Endothelial cell of umbilical vein (primary cell): ENCODE measurements around the gene LACTB. TPM values are rescaled to one million over a fixed set of nuclear protein-coding genes. Genes with fewer than 3 reads are reported as not detected.

Experiments used
- BruUV-seq: library from RNA; stranded (reverse); fragments of 400-500 nt; replicated peaks from 2 replicates; lab custom pipeline; 2021; lab: Mats Ljungman, UMichigan
- CTCF ChIA-PET: fragments of 300-600, 350-600 bp; sonication (Branson Sonifier 250); formaldehyde crosslinking; loops from one replicate; lab custom pipeline; 2021; ENCODE audit warnings: antibody characterized with exemption, inconsistent platforms; lab: Charles Lee
- POLR2A ChIA-PET: fragments of 300-600, 350-600 bp; sonication (Branson Sonifier 250); formaldehyde crosslinking; loops from one replicate; lab custom pipeline; 2021; ENCODE audit warnings: antibody characterized with exemption, inconsistent platforms; lab: Charles Lee
- DNase-seq: peaks from one replicate; pipeline ENCODE4 v3.0.0-alpha.2; 2011; ENCODE audit warnings: low read depth, low spot score
- FAIRE-seq: peaks from 2 replicates; lab custom pipeline; 2011; peaks lifted over from hg19 to GRCh38; lab: Jason Lieb, UNC
- H2AFZ ChIP-seq: 2 replicates; pipeline ENCODE4 v1.6.0; 2012; ENCODE audit warnings: low read depth, low read length, control low read depth, inconsistent platforms
- H3K27ac ChIP-seq: 2 replicates; pipeline ENCODE4 v1.5.1; 2011; ENCODE audit warnings: low read depth, mild to moderate bottlenecking, control low read depth, low read length, moderate library complexity; ENCODE audit not compliant: insufficient read depth
- H3K27me3 ChIP-seq, 2 experiments: 2 replicates each; pipeline versions ENCODE4 v1.6.0 to v1.6.1; 2011; ENCODE audit warnings: low read length in 2 of 2, mixed read lengths in 1 of 2; ENCODE audit not compliant: control insufficient read depth in 2 of 2, insufficient read depth in 2 of 2
- H3K36me3 ChIP-seq, 2 experiments: 2 replicates in 1 of 2; 3 replicates in 1 of 2; pipeline ENCODE4 v1.5.1; 2011; ENCODE audit warnings: low read length in 2 of 2, mild to moderate bottlenecking in 1 of 2, moderate library complexity in 1 of 2; ENCODE audit not compliant: control insufficient read depth in 2 of 2, insufficient read depth in 2 of 2; ENCODE audit errors: extremely low read depth in 1 of 2
- H3K4me1 ChIP-seq: 3 replicates; pipeline ENCODE4 v1.5.1; 2011; ENCODE audit warnings: mild to moderate bottlenecking, low read length; ENCODE audit not compliant: control insufficient read depth, insufficient read depth; ENCODE audit errors: extremely low read depth
- H3K4me2 ChIP-seq: 2 replicates; pipeline ENCODE4 v1.6.1; 2011; ENCODE audit warnings: low read length, control low read depth, mixed read lengths; ENCODE audit not compliant: insufficient read depth
- H3K4me3 ChIP-seq, 3 experiments: fragments of 200-600 bp in 1 of 3; sonication (generic), shearing (Covaris generic) in 1 of 3; replicated peaks in 1 of 3; 2 replicates each; pipeline ENCODE4 v1.5.1; 2011 to 2016; ENCODE audit warnings: control low read depth in 3 of 3, low read length in 3 of 3, mild to moderate bottlenecking in 2 of 3, inconsistent platforms in 1 of 3, low read depth in 1 of 3, moderate library complexity in 1 of 3; ENCODE audit not compliant: insufficient read depth in 1 of 3
- H3K79me2 ChIP-seq: 2 replicates; pipeline ENCODE4 v1.6.0; 2012; ENCODE audit warnings: low read length, inconsistent platforms; ENCODE audit not compliant: control insufficient read depth, insufficient read depth
- H3K9ac ChIP-seq: replicated peaks from 2 replicates; pipeline ENCODE3; 2011; ENCODE audit warnings: low read length, control low read depth; ENCODE audit not compliant: insufficient read depth; ENCODE audit errors: extremely low read depth
- H3K9me1 ChIP-seq: replicated peaks from 3 replicates; pipeline ENCODE4 v1.6.0; 2011; ENCODE audit warnings: mild to moderate bottlenecking, low read length; ENCODE audit not compliant: control insufficient read depth, insufficient read depth; ENCODE audit errors: extremely low read depth
- H3K9me3 ChIP-seq: replicated peaks from 2 replicates; pipeline ENCODE4 v1.5.1; 2012; ENCODE audit warnings: low read length, inconsistent platforms; ENCODE audit not compliant: control insufficient read depth, insufficient read depth
- H4K20me1 ChIP-seq: replicated peaks from 2 replicates; pipeline ENCODE3; 2011; ENCODE audit warnings: mild to moderate bottlenecking, low read length; ENCODE audit not compliant: control insufficient read depth, insufficient read depth; ENCODE audit errors: extremely low read depth
- CTCF ChIP-seq, 2 donors: IDR thresholded peaks; 1 replicate in 1 of 2; 2 replicates in 1 of 2; pipeline ENCODE4 v1.5.1; 2011; ENCODE audit warnings: low read length in 2 of 2, mild to moderate bottlenecking in 2 of 2, moderate library complexity in 2 of 2, control low read depth in 1 of 2, inconsistent platforms in 1 of 2, low read depth in 1 of 2; ENCODE audit not compliant: insufficient read depth in 1 of 2; ENCODE audit errors: extremely low read depth in 1 of 2
- EZH2 ChIP-seq: IDR thresholded peaks from 2 replicates; pipeline ENCODE4 v1.6.1; 2012; ENCODE audit warnings: borderline replicate concordance, low read depth, mild to moderate bottlenecking, moderate library complexity, low read length, inconsistent platforms; ENCODE audit not compliant: severe bottlenecking
- FOS ChIP-seq: IDR thresholded peaks from 2 replicates; pipeline ENCODE4 v1.6.1; 2011; ENCODE audit warnings: mild to moderate bottlenecking, low read length, moderate library complexity, borderline replicate concordance; ENCODE audit not compliant: insufficient read depth
- GATA2 ChIP-seq: IDR thresholded peaks from 2 replicates; pipeline ENCODE4 v1.7.0; 2011; ENCODE audit warnings: low read depth, mild to moderate bottlenecking, moderate library complexity, mixed read lengths, low read length; ENCODE audit not compliant: insufficient read length, insufficient read depth
- JUN ChIP-seq: IDR thresholded peaks from 2 replicates; pipeline ENCODE4 v1.6.1; 2011; ENCODE audit warnings: borderline replicate concordance, low read depth; ENCODE audit not compliant: insufficient read length, insufficient read depth
- MAX ChIP-seq: IDR thresholded peaks from 2 replicates; pipeline ENCODE4 v1.6.1; 2011; ENCODE audit not compliant: insufficient read depth, insufficient read length
- MYC ChIP-seq: IDR thresholded peaks from one replicate; pipeline ENCODE4 v1.6.1; 2011; ENCODE audit warnings: mild to moderate bottlenecking, low read depth, low read length
- POLR2A ChIP-seq: IDR thresholded peaks from 2 replicates; pipeline ENCODE4 v1.6.1; 2012; ENCODE audit warnings: low read depth, mild to moderate bottlenecking, control low read depth, low read length
- POLR2AphosphoS5 ChIP-seq: IDR thresholded peaks from 2 replicates; pipeline ENCODE4 v1.6.1; 2012; ENCODE audit warnings: low read depth, mild to moderate bottlenecking, control low read depth, low read length, moderate library complexity; ENCODE audit not compliant: insufficient read depth
- dilution Hi-C: fragments of 300-500 bp; cut with MboI; formaldehyde crosslinking; loops from one replicate; pipeline ENCODE4 v1.15.0; 2019; ENCODE audit warnings: low sequenced_read_pairs; ENCODE audit not compliant: extremely low pct_ligation_motif_present
- intact Hi-C: fragments of 100-400 bp; cut with micrococcal nuclease; formaldehyde crosslinking; loops from one replicate; pipeline ENCODE4 v1.10.0; 2022
- polyA plus RNA-seq, 4 experiments: library from polyadenylated mRNA; depleted of rRNA in 3 of 4; stranded (reverse) in 3 of 4; unstranded in 1 of 4; fragments of >200 nt; gene quantifications; 2 replicates each; pipeline versions ENCODE4 v1.2.1 to v1.2.3, GENCODE V29; 2011 to 2012; ENCODE audit warnings: missing spikeins in 1 of 4
- total RNA-seq: library from RNA; stranded (reverse); gene quantifications from 2 replicates; pipeline ENCODE4 v1.2.3, GENCODE V29; 2021

LACTB gene
- total and polyA plus RNA-seq, 2 donors (not counting 3 experiments of a cell fraction or from before 2014, with no cell fraction given), result 14.0 to 26.1 TPM

- Histone ChIP-seq H3K27ac (no peak overlapping the region), H4K20me1 (no peaks in the 10 kb centered on the region), H3K79me2 (no peaks in the 10 kb centered on the region), H3K4me2 (no peak overlapping the region), H3K9ac (no peak overlapping the region), H3K4me3 (no peak overlapping the region), H3K27me3 (no peaks in the 10 kb centered on the region), H3K36me3 (no peaks in the 10 kb centered on the region), H3K4me1 (peaks cover under 1% of the 10 kb centered on the region), H3K9me3 (no peaks in the 10 kb centered on the region), H3K9me1 (no peaks in the 10 kb centered on the region), H2AFZ (no peak overlapping the region)
- FAIRE-seq (no peak), DNase-seq (no peak)
- POLR2A ChIA-PET, result no interaction called here
- intact Hi-C loops, result no loop called here
- TF ChIP-seq POLR2A (no peak), CTCF (IDR thresholded peaks at IDR 0.05; ENCODE audit: extremely low read depth in 1 of 2, insufficient read depth in 1 of 2, low read depth in 1 of 2, low read length in 2 of 2) (no peak), JUN (no peak), FOS (no peak), POLR2AphosphoS5 (no peak), MAX (no peak), MYC (no peak), EZH2 (no peak), GATA2 (no peak)
- BruUV-seq, result no TSS peak
- dilution Hi-C loops, result no loop called here
- CTCF ChIA-PET, result no interaction called here
Measured at GRCh38 chr15:63083541-63083940, 38.1 kb upstream of the LACTB start.
